H1 (cell line): ENCODE data around the gene SKIDA1. TPM values are rescaled to one million over a fixed set of nuclear protein-coding genes. Genes with fewer than 3 reads are reported as not detected.

Experiments used
- CTCF ChIA-PET: fragments of 300-600 bp; sonication (Branson Sonifier 250); formaldehyde crosslinking; loops from one replicate; lab custom pipeline; 2021; ENCODE audit not compliant: partially characterized antibody; lab: Charles Lee
- POLR2A ChIA-PET: fragments of 300-600 bp; sonication (Branson Sonifier 250); formaldehyde crosslinking; loops from one replicate; lab custom pipeline; 2021; ENCODE audit warnings: inconsistent platforms; ENCODE audit not compliant: partially characterized antibody; lab: Charles Lee
- DNase-seq, 2 experiments: peaks; one replicate each; pipeline versions ENCODE4 v3.0.0 to v3.0.0-alpha.2; 2010 to 2022; ENCODE audit warnings: low spot score in 2 of 2, low read depth in 1 of 2, mixed read lengths in 1 of 2
- FAIRE-seq: peaks from 2 replicates; lab custom pipeline; 2011; peaks lifted over from hg19 to GRCh38; lab: Jason Lieb, UNC
- H2AFZ ChIP-seq: 2 replicates; pipeline ENCODE4 v1.8.1; 2012; ENCODE audit warnings: low read length, inconsistent platforms
- H2AK5ac ChIP-seq: 2 replicates; pipeline ENCODE4 v1.6.1; 2013; ENCODE audit warnings: low read depth, low read length
- H2BK120ac ChIP-seq: replicated peaks from 2 replicates; pipeline ENCODE3; 2013; ENCODE audit warnings: low read depth, low read length, inconsistent platforms
- H2BK12ac ChIP-seq: 2 replicates; pipeline ENCODE4 v1.6.1; 2013; ENCODE audit warnings: low read depth, low read length
- H2BK15ac ChIP-seq: 2 replicates; pipeline ENCODE4 v1.6.1; 2013; ENCODE audit warnings: low read length
- H2BK20ac ChIP-seq: 2 replicates; pipeline ENCODE4 v1.6.1; 2013; ENCODE audit warnings: low read length
- H2BK5ac ChIP-seq: 2 replicates; pipeline ENCODE4 v1.6.1; 2013; ENCODE audit warnings: low read depth, low read length
- H3K14ac ChIP-seq: 2 replicates; pipeline ENCODE4 v1.6.1; 2013; ENCODE audit warnings: inconsistent platforms; ENCODE audit not compliant: insufficient read length
- H3K18ac ChIP-seq: 2 replicates; pipeline ENCODE4 v1.6.1; 2013; ENCODE audit warnings: low read length; ENCODE audit errors: extremely low read depth
- H3K23ac ChIP-seq: 2 replicates; pipeline ENCODE4 v1.6.1; 2013; ENCODE audit warnings: inconsistent platforms; ENCODE audit not compliant: insufficient read length
- H3K23me2 ChIP-seq: 2 replicates; pipeline ENCODE4 v1.6.1; 2013; ENCODE audit warnings: low read depth, low read length
- H3K27ac ChIP-seq: 2 replicates; pipeline ENCODE4 v1.6.1; 2011; ENCODE audit warnings: low read depth, low read length, inconsistent platforms
- H3K27me3 ChIP-seq, 4 experiments: replicated peaks in 1 of 4; 1 replicate in 1 of 4; 2 replicates in 3 of 4; pipeline versions ENCODE4 v1.6.1 to v1.8.1; 2011 to 2013; ENCODE audit warnings: low read length in 3 of 4, mild to moderate bottlenecking in 3 of 4, inconsistent platforms in 2 of 4, mixed read lengths in 2 of 4, moderate library complexity in 1 of 4; ENCODE audit not compliant: control insufficient read depth in 3 of 4, insufficient read depth in 3 of 4; ENCODE audit errors: extremely low read depth in 1 of 4
- H3K36me3 ChIP-seq, 4 experiments: 2 replicates each; pipeline versions ENCODE4 v1.6.1 to v1.8.1; 2011 to 2013; ENCODE audit warnings: mild to moderate bottlenecking in 4 of 4, low read length in 3 of 4, moderate library complexity in 2 of 4, control low read depth in 1 of 4, inconsistent platforms in 1 of 4; ENCODE audit not compliant: insufficient read depth in 4 of 4, control insufficient read depth in 2 of 4
- H3K4ac ChIP-seq: replicated peaks from 2 replicates; pipeline ENCODE3; 2013; ENCODE audit warnings: low read length, low read depth, mixed read lengths, inconsistent platforms; ENCODE audit not compliant: insufficient read length
- H3K4me1 ChIP-seq, 4 experiments: replicated peaks in 1 of 4; 1 replicate in 1 of 4; 2 replicates in 3 of 4; pipeline versions ENCODE4 v1.6.1 to v1.8.1; 2011 to 2013; ENCODE audit warnings: low read length in 3 of 4, inconsistent platforms in 2 of 4, mixed read lengths in 1 of 4; ENCODE audit not compliant: insufficient read depth in 4 of 4, control insufficient read depth in 3 of 4
- H3K4me2 ChIP-seq, 2 experiments: 2 replicates each; pipeline versions ENCODE4 v1.6.1 to v1.8.1; 2011 to 2013; ENCODE audit warnings: low read depth in 2 of 2, low read length in 2 of 2, control low read depth in 1 of 2, inconsistent platforms in 1 of 2, mild to moderate bottlenecking in 1 of 2; ENCODE audit not compliant: insufficient read depth in 1 of 2
- H3K4me3 ChIP-seq, 4 experiments: fragments of 200-600, 300-600 bp in 1 of 4; sonication (generic), shearing (Covaris generic), sonication (Bioruptor Twin) in 1 of 4; 2 replicates each; pipeline versions ENCODE4 v1.5.1 to v1.8.1; 2011 to 2016; ENCODE audit warnings: low read length in 4 of 4, low read depth in 3 of 4, control low read depth in 2 of 4, inconsistent platforms in 2 of 4, mild to moderate bottlenecking in 2 of 4, mixed read lengths in 1 of 4, moderate library complexity in 1 of 4; ENCODE audit not compliant: insufficient read depth in 2 of 4; ENCODE audit errors: extremely low read depth in 1 of 4
- H3K56ac ChIP-seq: replicated peaks from 2 replicates; pipeline ENCODE3; 2013; ENCODE audit warnings: low read depth, mild to moderate bottlenecking, mixed read lengths, low read length, inconsistent platforms; ENCODE audit not compliant: insufficient read length
- H3K79me1 ChIP-seq: 2 replicates; pipeline ENCODE4 v1.6.1; 2013; ENCODE audit warnings: low read depth, low read length, control low read depth
- H3K79me2 ChIP-seq, 2 experiments: 2 replicates each; pipeline versions ENCODE4 v1.6.1 to v1.8.1; 2012 to 2013; ENCODE audit warnings: low read length in 2 of 2, mild to moderate bottlenecking in 2 of 2, inconsistent platforms in 1 of 2; ENCODE audit not compliant: insufficient read depth in 2 of 2, control insufficient read depth in 1 of 2
- H3K9ac ChIP-seq, 4 experiments: replicated peaks in 1 of 4; 1 replicate in 1 of 4; 2 replicates in 3 of 4; pipeline versions ENCODE4 v1.6.1 to v1.8.1; 2011 to 2013; ENCODE audit warnings: low read depth in 3 of 4, low read length in 3 of 4, control low read depth in 2 of 4, mild to moderate bottlenecking in 2 of 4, moderate library complexity in 2 of 4, inconsistent platforms in 1 of 4; ENCODE audit errors: extremely low read depth in 1 of 4
- H3K9me3 ChIP-seq, 2 experiments: 2 replicates each; pipeline versions ENCODE4 v1.6.1 to v1.8.1; 2012 to 2013; ENCODE audit warnings: mild to moderate bottlenecking in 2 of 2, moderate library complexity in 2 of 2, control low read depth in 1 of 2, inconsistent platforms in 1 of 2, low read depth in 1 of 2, low read length in 1 of 2, mixed read lengths in 1 of 2; ENCODE audit not compliant: insufficient read depth in 2 of 2
- H4K20me1 ChIP-seq, 2 experiments: replicated peaks in 1 of 2; 2 replicates each; pipeline versions ENCODE3 to v1.8.1; 2011 to 2013; ENCODE audit warnings: inconsistent platforms in 2 of 2, low read length in 2 of 2, mild to moderate bottlenecking in 1 of 2; ENCODE audit not compliant: insufficient read depth in 2 of 2, control insufficient read depth in 1 of 2
- H4K5ac ChIP-seq: 2 replicates; pipeline ENCODE4 v1.6.1; 2013; ENCODE audit warnings: low read length, low read depth, mixed read lengths, inconsistent platforms; ENCODE audit not compliant: insufficient read length
- H4K8ac ChIP-seq: 2 replicates; pipeline ENCODE4 v1.8.0; 2013; ENCODE audit warnings: mild to moderate bottlenecking, moderate library complexity, low read length, inconsistent platforms; ENCODE audit not compliant: insufficient read depth; ENCODE audit errors: extremely low read depth
- H4K91ac ChIP-seq: replicated peaks from 2 replicates; pipeline ENCODE3; 2013; ENCODE audit warnings: low read length, mixed read lengths, inconsistent platforms; ENCODE audit not compliant: insufficient read length
- BCL11A ChIP-seq, 2 experiments: IDR thresholded peaks; one replicate each; pipeline ENCODE4 v1.6.1; 2011; ENCODE audit warnings: low read depth in 2 of 2, low read length in 2 of 2, mild to moderate bottlenecking in 2 of 2
- JUN ChIP-seq: IDR thresholded peaks from 2 replicates; pipeline ENCODE4 v1.6.1; 2011; ENCODE audit warnings: low read depth, mild to moderate bottlenecking, improper control_type of control experiment, low read length
- JUND ChIP-seq: IDR thresholded peaks from 2 replicates; pipeline ENCODE4 v1.6.1; 2011; ENCODE audit warnings: mild to moderate bottlenecking, improper control_type of control experiment, low read length
- MAFK ChIP-seq: IDR thresholded peaks from 2 replicates; pipeline ENCODE4 v1.6.1; 2012; ENCODE audit warnings: low read depth, mild to moderate bottlenecking, improper control_type of control experiment, low read length
- RAD21 ChIP-seq, 2 experiments: IDR thresholded peaks in 1 of 2; conservative IDR thresholded peaks in 1 of 2; 2 replicates each; pipeline ENCODE4 v1.6.1; 2011; ENCODE audit warnings: low read depth in 2 of 2, low read length in 2 of 2, improper control_type of control experiment in 1 of 2, inconsistent platforms in 1 of 2, mild to moderate bottlenecking in 1 of 2, moderate library complexity in 1 of 2
- RFX5 ChIP-seq: IDR thresholded peaks from 2 replicates; pipeline ENCODE4 v1.6.1; 2011; ENCODE audit warnings: low read depth, low read length, improper control_type of control experiment, borderline replicate concordance
- RXRA ChIP-seq: IDR thresholded peaks from 2 replicates; pipeline ENCODE4 v1.6.1; 2011; ENCODE audit warnings: low read depth, mild to moderate bottlenecking, low read length, moderate library complexity; ENCODE audit not compliant: insufficient read depth
- SIX5 ChIP-seq: IDR thresholded peaks from 2 replicates; pipeline ENCODE4 v1.6.1; 2011; ENCODE audit warnings: mild to moderate bottlenecking, low read depth, low read length
- SP1 ChIP-seq: IDR thresholded peaks from 2 replicates; pipeline ENCODE4 v1.6.1; 2011; ENCODE audit warnings: low read depth, low read length
- SP2 ChIP-seq: IDR thresholded peaks from 2 replicates; pipeline ENCODE4 v1.6.1; 2012; ENCODE audit warnings: mild to moderate bottlenecking, low read length, inconsistent platforms
- TAF1 ChIP-seq: IDR thresholded peaks from 2 replicates; pipeline ENCODE4 v1.6.1; 2011; ENCODE audit warnings: mild to moderate bottlenecking, low read depth, low read length
- TEAD4 ChIP-seq: IDR thresholded peaks from 2 replicates; pipeline ENCODE4 v1.6.1; 2012; ENCODE audit warnings: low read depth, low read length, inconsistent platforms, mixed read lengths
- ZNF274 ChIP-seq: IDR thresholded peaks from 2 replicates; pipeline ENCODE4 v1.7.0; 2012; ENCODE audit warnings: low read length, borderline replicate concordance; ENCODE audit errors: extremely low read depth
- WGBS, 2 experiments: shearing (Covaris generic) in 1 of 2; methylation state at CpG; one replicate each; pipeline versions ENCODE4 v1.1.6 to v1.1.7; 2013 to 2015; ENCODE audit warnings: low lambda C conversion rate in 2 of 2, mixed read lengths in 2 of 2, inconsistent platforms in 1 of 2, low coverage in 1 of 2, missing lambda C conversion rate in 1 of 2; ENCODE audit not compliant: insufficient replicate concordance in 2 of 2, insufficient coverage in 1 of 2, insufficient read length in 1 of 2; ENCODE audit errors: extremely low coverage in 1 of 2, missing lambda C conversion rate in 1 of 2; 5-methylcytosine and 5-hydroxymethylcytosine counted together
- polyA plus RNA-seq, 7 experiments: library from polyadenylated mRNA; depleted of rRNA in 3 of 7; stranded (reverse) in 5 of 7; unstranded in 2 of 7; fragments of >200 nt in 5 of 7; fragments of 200-250 nt in 2 of 7; gene quantifications; 1 replicate in 5 of 7; 2 replicates in 1 of 7; 4 replicates in 1 of 7; pipeline versions ENCODE4 v1.2.1 to v1.2.3, GENCODE V29; 2011 to 2013; ENCODE audit warnings: missing spikeins in 2 of 7, mixed read lengths in 2 of 7
- total RNA-seq: library from RNA; stranded (reverse); fragmentation: NEBNext Ultra II Directional; extraction: Animal tissue kit (Norgen Biotek cat#: 25700); gene quantifications from 2 replicates; pipeline ENCODE4 v1.2.1, GENCODE V29; 2021

Gene SKIDA1
- total and polyA plus RNA-seq, 2 of the 8 experiments (the other 6 are each of a cell fraction or from before 2014, with no cell fraction given): 1.5 to 8.0 TPM

GRCh38 chr10:21490028-21490710, 35.3 kb downstream of the SKIDA1 start:
- no peak overlapping the region for H2BK5ac ChIP-seq
- no peak overlapping the region for H3K9ac ChIP-seq
- no peak overlapping the region for H4K91ac ChIP-seq
- 93% methylated on average over 4 of the region's 4 CpGs; no CpG with 5 or more reads in 1 of the 2 experiments for WGBS, 2 experiments
- no peak overlapping the region for H3K4me2 ChIP-seq
- no peak overlapping the region for H2BK12ac ChIP-seq
- no peaks in the 10 kb centered on the region for H3K79me1 ChIP-seq
- H3K23me2 ChIP-seq: peaks cover 10% of the 10 kb centered on the region; the same call in 1 of the 2 replicates
- no peaks in the 10 kb centered on the region for H4K20me1 ChIP-seq
- H3K27ac ChIP-seq: no peak overlapping the region
- peaks cover 0 to 16% of the 10 kb centered on the region in 2 experiments; a peak in 2 of 4 replicates for H3K79me2 ChIP-seq
- H3K14ac ChIP-seq: no peak overlapping the region
- H2BK120ac ChIP-seq: no peak overlapping the region
- peaks cover 0 to 7% (median 0%) of the 10 kb centered on the region in 4 experiments; a peak in 2 of 8 replicates for H3K36me3 ChIP-seq
- no peak overlapping the region for H2AK5ac ChIP-seq
- H4K5ac ChIP-seq: no peak overlapping the region
- no peaks in the 10 kb centered on the region for H3K27me3 ChIP-seq
- FAIRE-seq: no peak
- H2BK20ac ChIP-seq: no peak overlapping the region
- H3K9me3 ChIP-seq: no peaks in the 10 kb centered on the region
- peak in 1 of 2 experiments; percentile 1 for DNase-seq
- no peak overlapping the region for H3K4ac ChIP-seq
- H3K4me3 ChIP-seq: no peak overlapping the region
- H3K56ac ChIP-seq: no peak overlapping the region
- ChIA-PET CTCF (interaction anchor here (0.6 to 4.9 kb wide), 4 partner anchors 30 to 636 kb away, joined by 3 to 39 read pairs (median 4); no protein-coding TSS in a partner anchor), POLR2A (no interaction called here)
- H3K4me1 ChIP-seq: peaks cover 0 to 10% (median 3%) of the 10 kb centered on the region in 4 experiments; a peak in 6 of 7 replicates
- no peak overlapping the region for H3K23ac ChIP-seq
- H3K18ac ChIP-seq: no peak overlapping the region
- H4K8ac ChIP-seq: no peak overlapping the region
- H2AFZ ChIP-seq: no peak overlapping the region
- H2BK15ac ChIP-seq: no peak overlapping the region
- TF ChIP-seq TEAD4 (no peak), JUN (no peak), RXRA (no peak), SIX5 (no peak), SP1 (no peak), ZNF274 (no peak), BCL11A (IDR thresholded peaks at IDR 0.05; ENCODE audit: low read depth in 2 of 2, low read length in 2 of 2) (no peak), RFX5 (no peak), MAFK (no peak), JUND (no peak), TAF1 (no peak), RAD21 (IDR thresholded peaks at IDR 0.05 in 1 of 2, conservative IDR thresholded peaks at IDR 0.05 in 1 of 2; ENCODE audit: low read depth in 2 of 2, low read length in 2 of 2) (no peak), SP2 (no peak)
